NAMALWA (cell line): ENCODE data around the gene XIAP.
A peak's percentile ranks its signal among the peaks of the same experiment; 100 is the strongest.

Experiments used
- DNase-seq: peaks from one replicate; pipeline ENCODE4 v3.0.0-alpha.2; 2015; ENCODE audit warnings: low spot score

The XIAP gene

DNA sequence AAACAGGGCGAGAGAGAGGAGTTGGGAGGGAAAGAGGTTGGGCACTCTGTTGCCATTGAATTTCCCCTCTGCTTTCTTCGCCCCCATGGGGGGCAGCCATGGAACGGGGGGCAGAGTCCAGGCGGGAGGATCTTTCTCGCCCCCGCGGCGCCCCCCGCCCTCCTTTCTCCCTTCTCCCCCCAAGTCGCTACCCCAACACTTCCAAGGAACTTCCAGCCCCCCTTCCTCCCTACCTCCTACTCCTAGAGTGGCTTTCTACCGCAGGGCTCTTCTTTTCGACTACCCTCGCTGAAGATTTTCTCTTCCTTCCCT is 101.1 kb downstream of the XIAP start:
- no peak for DNase-seq

GRCh38 chrX:123961268-123962005 is 101.6 kb downstream of the XIAP start, which contains the start of gene STAG2:
TSS of gene STAG2 (plus strand) at chrX:123961706. CDS start at chrX:124022628, 60,922 bp downstream.
- DNase-seq, result peak; percentile 76

GRCh38 chrX:123962006-123962467 is 102.2 kb downstream of the XIAP start:
- DNase-seq, result peak; percentile 69

- DNase-seq, result peak; percentile 87
Measured at GRCh38 chrX:123962794-123963373, 103.0 kb downstream of the XIAP start.
